Activated naive CD8-positive, alpha-beta T cell treated with anti-CD3 and anti-CD28 coated beads, Interleukin-2, amount 50 U/mL, for 24 hours (primary cell): ENCODE data around the gene GNPAT.
"Not testable (repeated sequence)": the region's sequence is repeated elsewhere in the genome, so short reads cannot be mapped to it uniquely, and the experiment has no call there.

Experiments used
- ATAC-seq: fragments of 150-1000 bp; cut with Tn5 transposase; one replicate; pipeline ENCODE4 v1.10.0; 2021
- DNase-seq: peaks from one replicate; pipeline ENCODE4 v3.0.0; 2021
- H3K27ac Mint-ChIP-seq: one replicate; pipeline ENCODE4 v1.8.0; 2021; ENCODE audit warnings: mild to moderate bottlenecking, mixed read lengths
- H3K27me3 Mint-ChIP-seq: one replicate; pipeline ENCODE4 v1.8.0; 2021; ENCODE audit warnings: mixed read lengths
- H3K36me3 Mint-ChIP-seq: one replicate; pipeline ENCODE4 v1.8.0; 2021; ENCODE audit warnings: low read depth, mixed read lengths
- H3K4me1 Mint-ChIP-seq: one replicate; pipeline ENCODE4 v1.8.0; 2021; ENCODE audit warnings: mixed read lengths
- H3K4me3 Mint-ChIP-seq: one replicate; pipeline ENCODE4 v1.8.0; 2021; ENCODE audit warnings: mild to moderate bottlenecking, moderate library complexity, mixed read lengths
- H3K9me3 Mint-ChIP-seq: one replicate; pipeline ENCODE4 v1.8.0; 2021; ENCODE audit warnings: mixed read lengths

The GNPAT gene

DNA sequence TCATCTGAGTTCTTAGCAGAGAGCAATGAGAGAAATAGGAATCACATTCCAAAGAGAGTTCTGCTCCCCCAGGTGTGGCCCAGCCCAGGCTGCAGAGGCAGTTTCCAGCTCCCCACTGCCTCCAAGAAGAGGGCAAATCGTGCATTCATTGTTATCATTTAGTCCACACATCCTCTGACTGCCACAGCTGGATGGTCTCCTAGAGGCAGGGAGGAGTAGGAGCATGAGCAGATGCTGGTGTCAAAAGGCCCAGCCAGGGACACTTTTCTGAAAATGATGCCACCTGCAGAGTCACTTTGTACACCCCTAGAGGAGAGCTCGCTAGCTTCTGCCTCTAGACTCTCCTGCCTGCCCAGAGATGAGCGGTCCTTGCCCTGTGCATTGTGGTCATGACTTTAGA lies 33.6 kb upstream of the GNPAT start:
- H3K27me3 Mint-ChIP-seq: no peaks in the 10 kb centered on the region
- H3K4me3 Mint-ChIP-seq: no peak overlapping the region
- DNase-seq (no peak), ATAC-seq (no peak)
- H3K27ac Mint-ChIP-seq: no peak overlapping the region
- H3K9me3 Mint-ChIP-seq: no peaks in the 10 kb centered on the region
- peaks cover 8% of the 10 kb centered on the region for H3K4me1 Mint-ChIP-seq
- H3K36me3 Mint-ChIP-seq: no peaks in the 10 kb centered on the region

DNA sequence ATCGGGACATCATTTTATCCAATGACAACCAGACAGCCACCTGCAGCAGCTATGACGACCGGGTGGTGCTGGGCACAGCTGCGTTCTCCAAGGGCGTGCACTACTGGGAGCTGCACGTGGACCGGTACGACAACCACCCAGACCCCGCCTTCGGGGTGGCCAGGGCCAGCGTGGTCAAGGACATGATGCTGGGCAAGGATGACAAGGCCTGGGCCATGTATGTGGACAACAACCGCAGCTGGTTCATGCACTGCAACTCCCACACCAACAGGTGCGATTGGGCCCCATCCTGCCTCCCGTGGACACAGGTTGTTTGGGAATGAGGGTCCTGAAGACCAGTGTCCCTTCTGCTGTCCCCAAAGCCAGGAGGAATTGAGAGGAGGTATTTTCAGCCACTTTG lies 32.0 kb upstream of the GNPAT start:
- H3K27ac Mint-ChIP-seq: no peak overlapping the region
- ATAC-seq: no peak
- peaks cover 8% of the 10 kb centered on the region for H3K4me1 Mint-ChIP-seq
- DNase-seq: no peak
- no peaks in the 10 kb centered on the region for H3K9me3 Mint-ChIP-seq
- H3K4me3 Mint-ChIP-seq: no peak overlapping the region
- no peaks in the 10 kb centered on the region for H3K36me3 Mint-ChIP-seq
- peaks cover under 1% of the 10 kb centered on the region for H3K27me3 Mint-ChIP-seq

DNA sequence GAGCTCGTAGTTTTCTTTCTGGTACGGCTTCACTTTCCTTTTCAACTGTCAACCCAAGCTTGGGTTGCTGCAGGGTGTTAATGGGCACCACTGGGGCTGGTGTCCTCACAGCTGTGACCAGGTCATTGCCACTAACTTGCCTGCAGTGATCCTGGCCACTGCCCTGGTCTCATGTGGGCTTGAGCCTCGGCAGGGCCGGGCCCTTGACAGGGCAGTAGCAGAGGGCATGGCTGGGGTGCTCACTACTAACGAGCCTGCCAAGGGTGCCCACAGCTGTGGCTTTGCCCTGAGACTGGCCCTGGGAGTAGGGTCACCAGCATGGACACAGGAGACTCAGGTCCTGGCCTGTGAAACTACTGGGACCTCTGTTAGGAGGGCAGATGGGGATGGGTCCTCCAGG lies 31.5 kb upstream of the GNPAT start:
- Mint-ChIP-seq H3K4me1 (peaks cover 8% of the 10 kb centered on the region), H3K4me3 (no peak overlapping the region), H3K27me3 (peaks cover 2% of the 10 kb centered on the region), H3K9me3 (no peaks in the 10 kb centered on the region), H3K36me3 (no peaks in the 10 kb centered on the region), H3K27ac (no peak overlapping the region)
- DNase-seq: no peak
- ATAC-seq: no peak

DNA sequence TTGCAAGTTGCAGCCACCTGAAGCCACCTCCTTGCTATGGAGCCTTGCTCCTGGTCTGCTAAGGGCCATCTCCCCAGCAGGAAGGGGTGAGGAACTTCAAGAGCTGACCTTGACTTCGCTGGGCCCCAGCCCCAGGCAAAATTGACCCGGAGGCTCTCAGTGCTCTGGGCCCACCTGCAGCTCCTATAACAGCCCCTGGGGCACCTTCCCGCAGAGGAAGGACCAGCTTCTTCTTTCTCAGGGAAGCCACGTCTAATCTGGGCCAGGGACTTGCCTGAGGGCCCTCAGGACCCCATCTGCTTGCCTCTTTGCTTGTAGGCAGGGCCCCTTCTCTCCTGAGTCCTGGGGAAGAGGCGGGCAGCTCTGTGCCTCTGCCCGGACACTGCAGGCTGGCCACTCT lies 30.9 kb upstream of the GNPAT start:
- Mint-ChIP-seq H3K36me3 (no peaks in the 10 kb centered on the region), H3K4me1 (peaks cover 13% of the 10 kb centered on the region), H3K4me3 (no peak overlapping the region), H3K9me3 (no peaks in the 10 kb centered on the region), H3K27ac (no peak overlapping the region), H3K27me3 (peaks cover 2% of the 10 kb centered on the region)
- ATAC-seq: no peak
- no peak for DNase-seq

DNA sequence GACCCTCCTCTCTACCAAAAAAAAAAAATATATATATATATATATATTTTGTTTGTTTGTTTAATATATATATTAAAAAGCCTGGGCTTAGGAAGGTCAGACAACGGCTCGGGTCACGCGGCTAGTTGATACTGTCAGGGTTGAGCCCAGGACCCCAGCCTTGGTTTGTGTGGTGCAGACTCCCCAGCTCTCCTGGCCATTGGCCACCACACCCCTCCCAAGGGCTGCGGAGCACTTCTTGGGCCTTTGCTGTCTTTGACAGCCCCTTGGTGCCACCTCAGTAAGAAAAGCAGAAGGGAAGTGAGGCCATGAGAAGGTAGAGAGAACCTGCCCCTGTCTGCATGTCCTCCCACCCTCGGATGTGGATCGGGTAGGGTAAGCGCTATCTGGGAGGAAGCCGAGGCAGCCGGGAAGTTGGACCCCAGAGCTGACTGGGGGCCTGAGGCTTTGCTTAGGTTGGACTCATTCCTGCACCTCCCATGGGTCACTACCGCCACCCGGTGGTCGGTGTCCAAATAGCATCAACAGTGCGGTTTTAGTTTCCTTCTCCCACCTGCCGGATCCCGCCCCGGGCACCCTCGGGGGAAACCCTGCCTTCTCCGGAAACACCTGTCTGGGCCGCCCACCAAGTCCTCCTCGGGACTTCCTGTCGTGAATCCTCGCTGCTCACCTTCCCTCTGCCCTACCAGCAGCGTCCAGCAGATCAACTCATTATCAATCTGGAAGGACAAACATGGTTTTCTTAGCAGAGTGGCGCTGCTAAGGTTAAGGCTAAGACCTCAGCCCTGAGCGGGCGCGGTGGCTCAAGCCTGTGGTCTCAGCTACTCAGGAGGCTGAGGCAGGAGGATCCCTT lies 29.8 kb upstream of the GNPAT start:
- peak; percentile 87 for ATAC-seq
- H3K36me3 Mint-ChIP-seq: no peaks in the 10 kb centered on the region
- peak overlapping the region; percentile 79 for H3K4me3 Mint-ChIP-seq
- H3K27me3 Mint-ChIP-seq: peaks cover 2% of the 10 kb centered on the region
- H3K4me1 Mint-ChIP-seq: peaks cover 24% of the 10 kb centered on the region
- peak overlapping the region; percentile 75 for H3K27ac Mint-ChIP-seq
- peak; percentile 94 for DNase-seq
- no peaks in the 10 kb centered on the region for H3K9me3 Mint-ChIP-seq

DNA sequence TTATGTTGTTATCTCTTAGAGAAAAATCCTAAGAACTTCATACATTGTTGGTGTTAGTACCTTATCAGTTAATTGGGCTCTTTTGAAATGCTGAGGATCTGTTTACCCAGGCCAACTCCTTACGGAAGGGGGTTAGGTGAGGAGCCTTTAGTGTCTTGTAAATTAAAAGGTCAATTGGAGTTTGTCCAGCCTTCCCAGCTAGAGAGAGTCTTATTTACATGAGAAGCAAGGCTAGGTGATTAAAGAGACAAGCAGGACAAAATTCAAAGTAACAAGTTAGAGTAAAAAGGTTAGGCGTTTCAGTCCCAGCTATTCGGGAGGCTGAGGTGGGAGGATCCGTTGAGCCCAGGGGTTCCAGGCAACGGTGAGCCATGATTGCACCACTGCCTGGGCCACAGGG lies 28.7 kb upstream of the GNPAT start:
- ATAC-seq, H3K9me3 Mint-ChIP-seq, H3K27me3 Mint-ChIP-seq, H3K4me3 Mint-ChIP-seq, H3K36me3 Mint-ChIP-seq, DNase-seq, H3K27ac Mint-ChIP-seq: not testable (repeated sequence)
- peaks cover 24% of the 10 kb centered on the region for H3K4me1 Mint-ChIP-seq

DNA sequence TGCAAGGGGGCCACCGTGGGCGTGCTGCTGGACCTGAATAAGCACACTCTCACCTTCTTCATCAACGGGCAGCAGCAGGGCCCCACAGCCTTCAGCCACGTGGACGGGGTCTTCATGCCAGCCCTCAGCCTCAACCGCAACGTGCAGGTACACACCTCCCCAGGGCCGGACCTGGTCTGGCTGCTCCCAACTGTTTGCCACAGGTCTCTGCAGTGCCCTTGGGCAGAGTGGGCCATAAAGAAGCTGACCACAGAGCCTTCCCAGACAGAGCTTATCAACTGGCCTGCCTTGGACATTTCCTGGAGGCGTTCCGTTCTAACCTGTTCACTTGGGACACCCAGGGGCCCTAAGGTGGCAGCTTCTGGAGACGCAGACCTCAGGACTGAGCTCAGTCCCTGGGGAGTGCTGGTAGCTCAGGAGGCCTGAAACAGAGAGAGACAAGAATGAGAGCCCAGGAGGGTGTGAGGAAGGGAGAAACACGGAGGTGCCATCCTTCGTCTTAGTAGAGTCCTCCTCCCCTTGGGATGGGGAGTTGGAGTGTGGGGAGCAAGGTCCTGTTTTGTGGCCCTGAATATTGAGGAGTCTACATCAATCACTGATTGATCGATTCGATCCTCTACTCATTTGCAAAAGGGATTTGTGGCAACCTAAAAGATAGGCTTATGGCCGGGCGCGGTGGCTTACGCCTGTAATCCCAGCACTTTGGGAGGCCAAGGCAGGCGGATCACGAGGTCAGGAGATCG lies 27.0 kb upstream of the GNPAT start:
- peaks cover 2% of the 10 kb centered on the region for H3K27me3 Mint-ChIP-seq
- H3K36me3 Mint-ChIP-seq: no peaks in the 10 kb centered on the region
- H3K4me3 Mint-ChIP-seq: no peak overlapping the region
- DNase-seq (no peak), ATAC-seq (no peak)
- H3K27ac Mint-ChIP-seq: no peak overlapping the region
- peaks cover 24% of the 10 kb centered on the region for H3K4me1 Mint-ChIP-seq
- H3K9me3 Mint-ChIP-seq: no peaks in the 10 kb centered on the region

DNA sequence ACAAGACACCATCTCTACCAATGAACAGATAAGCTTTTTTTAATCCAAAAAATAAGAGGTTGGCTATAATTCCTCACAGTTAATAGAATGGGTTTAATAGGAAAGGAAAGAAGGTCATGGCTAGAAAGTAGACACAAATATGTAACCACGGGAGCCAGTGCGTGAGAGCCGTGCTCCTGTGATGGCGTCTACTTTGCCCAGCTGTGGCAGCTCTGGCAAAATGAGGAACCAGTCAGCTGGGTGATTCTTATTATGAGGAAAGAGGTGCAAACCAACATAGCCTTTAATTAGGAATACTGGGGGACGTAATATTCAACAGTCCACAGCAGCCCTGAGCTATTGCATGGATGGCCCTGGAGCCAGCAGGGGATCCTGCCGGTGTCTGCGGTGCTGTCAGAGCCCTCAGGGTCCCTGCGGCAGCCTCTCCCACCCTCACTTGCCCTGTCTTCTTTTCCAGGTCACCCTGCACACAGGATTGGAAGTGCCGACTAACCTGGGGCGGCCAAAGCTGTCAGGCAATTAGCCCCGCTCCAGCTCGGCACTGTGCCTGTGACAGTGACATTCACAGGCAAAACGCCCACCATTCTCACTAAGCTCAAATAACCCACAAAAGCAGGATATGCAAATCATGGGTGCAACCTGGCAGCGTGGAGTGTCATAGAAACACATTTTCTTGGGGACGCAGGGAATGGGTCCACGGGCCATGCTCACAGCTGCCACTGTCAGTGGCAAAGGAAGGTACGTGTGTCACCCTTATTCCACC lies 25.9 kb upstream of the GNPAT start:
- no peaks in the 10 kb centered on the region for H3K9me3 Mint-ChIP-seq
- H3K4me1 Mint-ChIP-seq: peaks cover 24% of the 10 kb centered on the region
- no peak overlapping the region for H3K4me3 Mint-ChIP-seq
- peaks cover 2% of the 10 kb centered on the region for H3K27me3 Mint-ChIP-seq
- ATAC-seq: peak; percentile 34
- peak; percentile 26 for DNase-seq
- no peaks in the 10 kb centered on the region for H3K36me3 Mint-ChIP-seq
- no peak overlapping the region for H3K27ac Mint-ChIP-seq

DNA sequence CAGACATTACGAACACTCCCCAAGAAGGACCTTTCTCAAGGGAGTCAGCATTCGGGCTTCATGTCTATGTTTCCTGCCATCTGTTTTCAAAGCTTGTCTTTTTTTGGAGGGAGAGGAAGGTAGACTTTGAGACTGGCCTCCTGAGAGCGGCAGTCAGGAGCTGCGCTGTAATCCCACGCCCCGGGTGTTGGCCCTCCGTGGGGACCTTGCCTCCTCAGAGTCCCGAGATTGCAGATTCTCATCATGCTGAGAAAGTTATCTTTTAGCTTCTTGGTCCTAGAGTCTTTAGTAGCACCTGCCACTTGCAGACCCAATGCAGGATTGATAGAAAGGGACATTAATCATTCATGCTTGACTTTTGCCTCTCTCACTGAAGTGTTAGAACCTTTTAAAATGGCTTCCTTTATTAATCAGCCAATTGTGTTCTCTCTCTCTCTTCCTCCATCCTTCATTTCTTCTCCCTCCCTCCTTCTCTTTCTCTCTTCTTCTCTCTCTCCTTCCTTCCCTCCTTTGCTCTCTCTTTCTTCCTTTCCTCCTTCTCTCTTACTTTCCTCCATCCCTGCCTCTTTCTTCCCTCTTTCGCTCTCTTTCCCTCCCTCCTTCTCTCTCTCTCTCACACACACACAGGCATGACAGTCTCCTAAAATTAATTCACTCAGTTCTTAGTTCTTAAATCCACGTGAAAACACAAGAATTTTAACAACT lies 25.2 kb upstream of the GNPAT start:
- Mint-ChIP-seq H3K36me3 (no peaks in the 10 kb centered on the region), H3K4me3 (no peak overlapping the region), H3K4me1 (peaks cover 24% of the 10 kb centered on the region), H3K27me3 (peaks cover 2% of the 10 kb centered on the region), H3K9me3 (no peaks in the 10 kb centered on the region), H3K27ac (no peak overlapping the region)
- DNase-seq: no peak
- ATAC-seq: no peak

DNA sequence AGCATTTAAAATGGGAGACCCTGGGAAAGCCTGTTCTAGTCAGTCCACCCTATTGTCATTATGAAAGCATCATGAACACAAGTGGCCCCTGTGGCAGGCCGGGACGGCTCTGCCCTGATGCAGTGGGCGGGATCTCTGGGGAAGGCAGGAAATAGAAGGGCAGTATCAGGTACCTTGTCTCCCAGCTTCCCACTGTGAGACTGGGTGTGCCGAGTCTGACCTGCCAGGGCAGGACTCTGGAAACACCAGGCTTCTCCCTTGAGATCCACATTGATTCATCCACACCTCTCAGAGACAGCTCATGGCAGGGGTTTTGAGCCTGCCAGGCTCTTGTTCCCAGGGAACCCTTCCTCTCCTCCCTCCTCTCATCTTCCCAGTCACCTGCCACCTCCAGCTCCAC lies 24.5 kb upstream of the GNPAT start:
- DNase-seq: no peak
- Mint-ChIP-seq H3K36me3 (no peaks in the 10 kb centered on the region), H3K9me3 (no peaks in the 10 kb centered on the region), H3K4me3 (no peak overlapping the region), H3K4me1 (peaks cover 20% of the 10 kb centered on the region), H3K27ac (no peak overlapping the region), H3K27me3 (peaks cover 2% of the 10 kb centered on the region)
- no peak for ATAC-seq

DNA sequence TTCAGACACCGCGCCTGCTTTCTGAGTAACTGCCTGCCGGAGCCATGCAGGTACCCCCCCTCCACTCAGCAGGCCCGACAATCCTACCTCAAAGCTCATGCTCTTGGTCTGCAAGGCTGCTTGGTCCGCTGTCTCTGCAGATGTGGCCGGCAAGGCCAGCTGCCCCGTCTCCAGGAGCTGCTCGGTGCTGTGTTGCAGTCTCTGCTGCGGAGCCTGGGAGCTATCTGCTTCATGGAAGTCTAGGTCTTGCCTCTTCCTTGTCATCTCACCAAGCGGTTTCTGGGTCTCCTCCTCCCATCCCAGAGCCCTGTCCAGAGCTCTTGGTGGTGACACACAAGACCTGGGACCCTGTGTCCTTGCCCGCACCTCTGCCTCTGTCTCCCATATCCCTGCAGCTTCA lies 24.0 kb upstream of the GNPAT start:
- Mint-ChIP-seq H3K27ac (no peak overlapping the region), H3K4me3 (no peak overlapping the region), H3K27me3 (peaks cover 2% of the 10 kb centered on the region)

DNA sequence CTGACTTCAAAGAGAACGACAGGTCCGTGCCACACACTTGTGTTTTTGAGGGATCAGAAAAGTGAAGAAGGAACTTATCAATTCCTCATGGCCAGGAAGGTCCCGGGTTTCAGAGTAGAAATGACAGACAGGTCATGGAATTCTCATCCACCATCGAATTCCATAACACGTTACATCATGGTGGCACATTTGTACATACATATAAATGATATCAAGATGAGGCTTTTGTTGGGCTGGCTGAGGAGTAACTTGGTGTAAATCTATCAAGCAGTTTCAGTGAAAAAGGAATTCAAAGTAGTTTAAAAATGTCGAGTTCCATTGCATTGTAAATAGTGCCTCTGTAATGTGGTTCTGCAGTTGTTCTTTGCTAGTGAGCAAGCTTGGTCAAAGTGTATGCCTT lies 22.9 kb upstream of the GNPAT start:
- H3K27ac Mint-ChIP-seq: no peak overlapping the region
- H3K4me3 Mint-ChIP-seq: no peak overlapping the region
- H3K36me3 Mint-ChIP-seq: no peaks in the 10 kb centered on the region
- H3K9me3 Mint-ChIP-seq: no peaks in the 10 kb centered on the region
- DNase-seq (no peak), ATAC-seq (no peak)
- peaks cover 2% of the 10 kb centered on the region for H3K27me3 Mint-ChIP-seq
- H3K4me1 Mint-ChIP-seq: peaks cover 16% of the 10 kb centered on the region

More for the DNA sequence above, 24.0 kb upstream of the GNPAT start:
- DNase-seq: no peak
- ATAC-seq: no peak
- Mint-ChIP-seq H3K36me3 (no peaks in the 10 kb centered on the region), H3K9me3 (no peaks in the 10 kb centered on the region), H3K4me1 (peaks cover 16% of the 10 kb centered on the region)

DNA sequence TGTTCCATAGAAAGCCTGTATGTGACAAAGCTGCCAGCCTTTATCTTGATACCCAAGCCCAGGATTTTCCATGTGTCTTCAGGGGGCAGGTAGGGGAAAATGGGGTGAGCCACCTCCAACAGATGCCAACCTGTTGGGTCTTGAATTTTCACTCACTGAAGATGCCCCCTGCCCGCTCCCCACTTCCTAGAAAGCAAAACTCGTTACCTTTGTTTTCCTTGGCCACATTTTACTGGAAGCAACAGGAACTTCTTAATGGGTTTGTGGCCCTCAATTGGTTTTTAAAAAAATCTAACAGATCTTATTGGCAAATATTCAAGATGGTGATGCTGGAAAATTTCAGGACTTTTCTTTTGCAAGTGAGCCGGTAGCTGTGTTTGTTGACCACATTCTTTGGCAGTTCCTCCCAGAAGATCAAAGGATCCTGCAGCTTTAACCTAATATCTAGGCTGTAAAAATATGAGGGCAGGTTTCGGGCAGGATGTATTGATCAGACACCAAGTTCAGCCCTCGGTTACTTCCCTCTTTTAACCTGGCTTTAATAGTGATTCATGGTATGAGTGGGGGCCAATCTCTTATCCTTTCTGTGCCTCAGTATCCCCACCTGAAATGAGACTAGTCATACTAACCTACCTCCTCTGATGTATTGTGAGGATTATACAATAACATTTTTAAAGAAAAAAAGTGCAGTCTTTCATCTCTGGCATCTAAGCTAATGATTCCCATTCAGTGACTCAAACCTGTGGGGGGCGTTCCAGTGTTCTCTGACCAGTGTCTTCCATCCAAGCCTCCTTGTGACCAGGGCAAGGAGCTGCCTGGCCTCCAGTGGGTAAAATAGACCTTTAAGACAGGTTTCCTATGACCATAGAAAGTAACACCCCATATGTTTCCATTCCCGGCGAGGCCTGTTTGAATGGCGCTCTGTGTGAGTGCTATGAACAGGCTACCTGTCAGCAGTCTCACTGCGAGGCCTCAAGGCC lies 21.3 kb upstream of the GNPAT start:
- DNase-seq (no peak), ATAC-seq (peak; percentile 9)
- H3K27me3 Mint-ChIP-seq: no peaks in the 10 kb centered on the region
- no peak overlapping the region for H3K27ac Mint-ChIP-seq
- H3K4me1 Mint-ChIP-seq: peaks cover 16% of the 10 kb centered on the region
- H3K4me3 Mint-ChIP-seq: no peak overlapping the region
- no peaks in the 10 kb centered on the region for H3K9me3 Mint-ChIP-seq
- peaks cover 4% of the 10 kb centered on the region for H3K36me3 Mint-ChIP-seq
